Caco-2 (cell line): Measurements from ENCODE around the gene GABRG3. TPM values are rescaled to one million over a fixed set of nuclear protein-coding genes. Genes with fewer than 3 reads are reported as not detected.

Experiments
- BruUV-seq: library from RNA; stranded (reverse); fragments of 400-500 nt; replicated peaks from 2 replicates; lab custom pipeline; 2021; lab: Mats Ljungman, UMichigan
- CTCF ChIA-PET: fragments of 300-600 bp; sonication (Branson Sonifier 250); formaldehyde crosslinking; loops from one replicate; lab custom pipeline; 2022; ENCODE audit warnings: antibody characterized with exemption; lab: Charles Lee
- POLR2A ChIA-PET: fragments of 300-600 bp; sonication (Branson Sonifier 250); formaldehyde crosslinking; loops from one replicate; lab custom pipeline; 2022; ENCODE audit warnings: antibody characterized with exemption; lab: Charles Lee
- DNase-seq, 2 experiments: peaks; one replicate each; pipeline versions ENCODE4 v3.0.0 to v3.0.0-alpha.2; 2020 to 2022
- H3K27me3 ChIP-seq: replicated peaks from 2 replicates; pipeline ENCODE4 v1.6.0; 2011; ENCODE audit warnings: low read length; ENCODE audit not compliant: control insufficient read depth, insufficient read depth
- H3K36me3 ChIP-seq: 2 replicates; pipeline ENCODE4 v1.5.1; 2011; ENCODE audit warnings: low read length; ENCODE audit not compliant: control insufficient read depth, insufficient read depth
- H3K4me1 ChIP-seq: fragments of 250-450 bp; sonication (Bioruptor Pico); 2 replicates; pipeline ENCODE4 v1.5.1; 2020; ENCODE audit warnings: mild to moderate bottlenecking
- H3K4me3 ChIP-seq: 2 replicates; pipeline ENCODE4 v1.5.1; 2011; ENCODE audit warnings: low read depth, mild to moderate bottlenecking, control low read depth, low read length
- H3K9me3 ChIP-seq: fragments of 250-450 bp; sonication (Bioruptor Pico); 2 replicates; pipeline ENCODE4 v1.5.1; 2020; ENCODE audit warnings: mild to moderate bottlenecking, moderate library complexity
- H3K27ac Mint-ChIP-seq: one replicate; pipeline ENCODE4 v1.8.0; 2022; ENCODE audit warnings: mixed read lengths; ENCODE audit not compliant: unreplicated experiment
- H3K27me3 Mint-ChIP-seq: one replicate; pipeline ENCODE4 v1.8.0; 2022; ENCODE audit warnings: mixed read lengths; ENCODE audit not compliant: insufficient read depth, unreplicated experiment
- H3K36me3 Mint-ChIP-seq: one replicate; pipeline ENCODE4 v1.8.0; 2022; ENCODE audit warnings: mild to moderate bottlenecking, mixed read lengths; ENCODE audit not compliant: insufficient read depth, unreplicated experiment
- H3K4me1 Mint-ChIP-seq: one replicate; pipeline ENCODE4 v1.8.0; 2022; ENCODE audit warnings: low read depth, mixed read lengths; ENCODE audit not compliant: unreplicated experiment
- H3K4me3 Mint-ChIP-seq: one replicate; pipeline ENCODE4 v1.8.0; 2022; ENCODE audit warnings: mild to moderate bottlenecking, moderate library complexity, mixed read lengths; ENCODE audit not compliant: unreplicated experiment
- H3K9me3 Mint-ChIP-seq: one replicate; pipeline ENCODE4 v1.8.0; 2022; ENCODE audit warnings: mixed read lengths; ENCODE audit not compliant: unreplicated experiment
- intact Hi-C: fragments of 100-400 bp; cut with micrococcal nuclease; formaldehyde crosslinking; loops from one replicate; pipeline ENCODE4 v1.10.0; 2022; ENCODE audit not compliant: unreplicated experiment
- total RNA-seq: library from RNA; stranded (reverse); gene quantifications from 2 replicates; pipeline ENCODE4 v1.2.3, GENCODE V29; 2022
- TF ChIP-seq, protein P1 (sequence below), 2 experiments: fragments of 200-600 bp in 1 of 2; IDR thresholded peaks; 1 replicate in 1 of 2; 2 replicates in 1 of 2; pipeline versions ENCODE4 v1.5.1 to v1.8.0; 2011 to 2022; ENCODE audit warnings: antibody characterized with exemption in 1 of 2, control low read depth in 1 of 2, inconsistent platforms in 1 of 2, low read depth in 1 of 2, low read length in 1 of 2, mild to moderate bottlenecking in 1 of 2, moderate library complexity in 1 of 2; ENCODE audit not compliant: insufficient read depth in 1 of 2, severe bottlenecking in 1 of 2, unreplicated experiment in 1 of 2

The GABRG3 gene
- total RNA-seq, 1 experiment from 2014 or later: not detected

DNA sequence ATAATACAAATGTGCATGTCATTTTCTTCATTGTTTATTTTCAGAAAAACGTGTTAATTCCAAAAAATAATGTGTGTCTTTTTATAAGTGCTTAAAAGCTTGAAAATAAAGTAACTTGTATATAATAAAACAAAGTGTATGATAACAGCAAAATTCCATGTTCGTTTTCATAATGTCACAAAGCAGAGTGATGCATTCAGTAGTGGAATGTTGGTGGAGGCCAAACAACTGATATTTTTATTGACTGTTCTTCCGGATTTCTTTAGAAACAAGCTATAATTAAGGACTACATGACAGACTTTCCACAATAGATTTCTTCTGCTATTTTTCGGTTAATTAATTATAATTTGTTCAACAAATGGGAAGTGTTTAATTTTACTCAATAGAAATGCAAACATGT lies 412.7 kb downstream of the GABRG3 start:
- H3K4me3 Mint-ChIP-seq: no peak overlapping the region
- Histone ChIP-seq H3K27me3 (no peaks in the 10 kb centered on the region), H3K36me3 (no peaks in the 10 kb centered on the region), H3K9me3 (no peaks in the 10 kb centered on the region; the same call in 1 of the 2 replicates), H3K4me1 (no peaks in the 10 kb centered on the region), H3K4me3 (no peak overlapping the region)
- no peaks in the 10 kb centered on the region for H3K36me3 Mint-ChIP-seq
- ChIA-PET CTCF (no interaction called here), POLR2A (no interaction called here)
- no peak for DNase-seq
- peaks cover 16% of the 10 kb centered on the region for H3K9me3 Mint-ChIP-seq
- H3K27ac Mint-ChIP-seq: no peak overlapping the region
- no TSS peak for BruUV-seq
- TF ChIP-seq, protein P1, sequence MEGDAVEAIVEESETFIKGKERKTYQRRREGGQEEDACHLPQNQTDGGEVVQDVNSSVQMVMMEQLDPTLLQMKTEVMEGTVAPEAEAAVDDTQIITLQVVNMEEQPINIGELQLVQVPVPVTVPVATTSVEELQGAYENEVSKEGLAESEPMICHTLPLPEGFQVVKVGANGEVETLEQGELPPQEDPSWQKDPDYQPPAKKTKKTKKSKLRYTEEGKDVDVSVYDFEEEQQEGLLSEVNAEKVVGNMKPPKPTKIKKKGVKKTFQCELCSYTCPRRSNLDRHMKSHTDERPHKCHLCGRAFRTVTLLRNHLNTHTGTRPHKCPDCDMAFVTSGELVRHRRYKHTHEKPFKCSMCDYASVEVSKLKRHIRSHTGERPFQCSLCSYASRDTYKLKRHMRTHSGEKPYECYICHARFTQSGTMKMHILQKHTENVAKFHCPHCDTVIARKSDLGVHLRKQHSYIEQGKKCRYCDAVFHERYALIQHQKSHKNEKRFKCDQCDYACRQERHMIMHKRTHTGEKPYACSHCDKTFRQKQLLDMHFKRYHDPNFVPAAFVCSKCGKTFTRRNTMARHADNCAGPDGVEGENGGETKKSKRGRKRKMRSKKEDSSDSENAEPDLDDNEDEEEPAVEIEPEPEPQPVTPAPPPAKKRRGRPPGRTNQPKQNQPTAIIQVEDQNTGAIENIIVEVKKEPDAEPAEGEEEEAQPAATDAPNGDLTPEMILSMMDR (IDR thresholded peaks at IDR 0.05; ENCODE audit: insufficient read depth in 1 of 2, low read depth in 1 of 2, low read length in 1 of 2, severe bottlenecking in 1 of 2, unreplicated experiment in 1 of 2): no peak
- H3K27me3 Mint-ChIP-seq: peaks cover 11% of the 10 kb centered on the region
- intact Hi-C loops: no loop called here
- H3K4me1 Mint-ChIP-seq: no peaks in the 10 kb centered on the region

- no peaks in the 10 kb centered on the region for H3K36me3 ChIP-seq
- Mint-ChIP-seq H3K27me3 (peaks cover 3% of the 10 kb centered on the region), H3K4me1 (no peaks in the 10 kb centered on the region), H3K36me3 (no peaks in the 10 kb centered on the region), H3K27ac (no peak overlapping the region), H3K9me3 (peaks cover 8% of the 10 kb centered on the region), H3K4me3 (no peak overlapping the region)
- BruUV-seq: no TSS peak
- POLR2A ChIA-PET: no interaction called here
- intact Hi-C loops: no loop called here
- H3K27me3 ChIP-seq: no peaks in the 10 kb centered on the region
- H3K4me1 ChIP-seq: no peaks in the 10 kb centered on the region
- CTCF ChIA-PET: no interaction called here
- TF ChIP-seq, protein P1 (IDR thresholded peaks at IDR 0.05; ENCODE audit: insufficient read depth in 1 of 2, low read depth in 1 of 2, low read length in 1 of 2, severe bottlenecking in 1 of 2, unreplicated experiment in 1 of 2): no peak
- H3K9me3 ChIP-seq: no peaks in the 10 kb centered on the region
- no peak for DNase-seq
- no peak overlapping the region for H3K4me3 ChIP-seq
Observed at GRCh38 chr15:27392163-27392562, 421.2 kb downstream of the GABRG3 start.

GRCh38 chr15:27396521-27396920 lies 425.5 kb downstream of the GABRG3 start:
- H3K4me3 Mint-ChIP-seq: no peak overlapping the region
- no peaks in the 10 kb centered on the region for H3K36me3 Mint-ChIP-seq
- H3K4me1 ChIP-seq: no peaks in the 10 kb centered on the region
- no peaks in the 10 kb centered on the region for H3K36me3 ChIP-seq
- CTCF ChIA-PET: no interaction called here
- intact Hi-C loops: no loop called here
- H3K9me3 ChIP-seq: no peaks in the 10 kb centered on the region
- POLR2A ChIA-PET: no interaction called here
- no TSS peak for BruUV-seq
- peaks cover 8% of the 10 kb centered on the region for H3K9me3 Mint-ChIP-seq
- H3K27ac Mint-ChIP-seq: no peak overlapping the region
- DNase-seq: no peak
- TF ChIP-seq, protein P1 (IDR thresholded peaks at IDR 0.05; ENCODE audit: insufficient read depth in 1 of 2, low read depth in 1 of 2, low read length in 1 of 2, severe bottlenecking in 1 of 2, unreplicated experiment in 1 of 2): no peak
- H3K4me3 ChIP-seq: no peak overlapping the region
- peaks cover 2% of the 10 kb centered on the region for H3K27me3 Mint-ChIP-seq
- H3K4me1 Mint-ChIP-seq: no peaks in the 10 kb centered on the region
- H3K27me3 ChIP-seq: no peaks in the 10 kb centered on the region
